Stomach (tissue), 9 donors: ENCODE measurements around the gene GALNT2. TPM values are rescaled to one million over a fixed set of nuclear protein-coding genes. Genes with fewer than 3 reads are reported as not detected.

Source experiments
- DNase-seq, 2 donors: peaks; one replicate each; pipeline versions ENCODE4 v3.0.0 to v3.0.0-alpha.2; 2013 to 2019
- H3K27ac ChIP-seq, 5 donors: fragments of 200-600 bp in 4 of 5; sonication (generic) in 4 of 5; one replicate each; pipeline ENCODE4 v1.5.1; 2013 to 2019; ENCODE audit warnings: mild to moderate bottlenecking in 1 of 5, moderate library complexity in 1 of 5
- H3K27me3 ChIP-seq, 3 donors: fragments of 200-600 bp; sonication (generic); one replicate each; pipeline ENCODE4 v1.5.1; 2017 to 2019; ENCODE audit warnings: mixed run types in 1 of 3
- H3K36me3 ChIP-seq, 4 donors: fragments of 200-600 bp; sonication (generic); 1 replicate in 3 of 4; 2 replicates in 1 of 4; pipeline ENCODE4 v1.5.1; 2016 to 2019
- H3K4me1 ChIP-seq, 4 donors: fragments of 200-600 bp; sonication (generic); one replicate each; pipeline ENCODE4 v1.5.1; 2016 to 2019
- H3K4me3 ChIP-seq, 4 donors: fragments of 200-600 bp; sonication (generic) in 3 of 4; one replicate each; pipeline ENCODE4 v1.5.1; 2016 to 2019; ENCODE audit warnings: mild to moderate bottlenecking in 1 of 4
- H3K9me3 ChIP-seq, 4 donors: fragments of 200-600 bp; sonication (generic); one replicate each; pipeline ENCODE4 v1.5.1; 2016 to 2019
- CTCF ChIP-seq, 7 experiments: fragments of 450-650 bp in 4 of 7; fragments of 200-600 bp in 3 of 7; sonication (generic) in 3 of 7; IDR thresholded peaks; one replicate each; pipeline ENCODE4 v1.5.1; 2016 to 2019; ENCODE audit warnings: antibody characterized with exemption in 7 of 7, control low read depth in 2 of 7, mild to moderate bottlenecking in 1 of 7
- EP300 ChIP-seq: sonication (generic); formaldehyde crosslinking; IDR thresholded peaks from one replicate; pipeline ENCODE4 v1.6.1; 2017; ENCODE audit warnings: antibody characterized with exemption
- POLR2A ChIP-seq, 4 donors: fragments of 450-650 bp; IDR thresholded peaks; one replicate each; pipeline ENCODE4 v1.6.1; 2016; ENCODE audit warnings: antibody characterized with exemption in 4 of 4, control low read depth in 2 of 4, mild to moderate bottlenecking in 1 of 4, moderate library complexity in 1 of 4
- POLR2AphosphoS5 ChIP-seq, 3 donors: sonication (generic); formaldehyde crosslinking; IDR thresholded peaks; one replicate each; pipeline ENCODE4 v1.6.1; 2016; ENCODE audit warnings: antibody characterized with exemption in 3 of 3
- WGBS, 5 donors: extraction: QIAGEN DNeasy Blood & Tissue Kit in 3 of 5; methylation state at CpG; one replicate each; pipeline versions ENCODE4 v1.1.5 to v1.1.7; 2013 to 2018; 5-methylcytosine and 5-hydroxymethylcytosine counted together
- intact Hi-C: fragments of 100-400 bp; cut with DNase I; formaldehyde crosslinking; loops from one replicate; pipeline ENCODE4 v1.15.1; 2023; ENCODE audit warnings: low total_unique reads
- polyA plus RNA-seq, 3 donors: library from polyadenylated mRNA; stranded (reverse); fragments of 200-250 nt; gene quantifications; one replicate each; pipeline ENCODE4 v1.2.3, GENCODE V29; 2013
- total RNA-seq, 5 donors: library from RNA; depleted of rRNA; stranded (reverse); fragments of >200 nt; gene quantifications; one replicate each; pipeline versions ENCODE4 v1.1.0 to v1.2.3, GENCODE V29; 2014 to 2016
- donor health status: healthy with polysubstance abuse.
- donor health status: Bipolar disorder and iron deficiency.
- donor health status: healthy.

Gene GALNT2
- total and polyA plus RNA-seq, 8 donors: 5.5 to 101 (median 43.1) TPM

DNA sequence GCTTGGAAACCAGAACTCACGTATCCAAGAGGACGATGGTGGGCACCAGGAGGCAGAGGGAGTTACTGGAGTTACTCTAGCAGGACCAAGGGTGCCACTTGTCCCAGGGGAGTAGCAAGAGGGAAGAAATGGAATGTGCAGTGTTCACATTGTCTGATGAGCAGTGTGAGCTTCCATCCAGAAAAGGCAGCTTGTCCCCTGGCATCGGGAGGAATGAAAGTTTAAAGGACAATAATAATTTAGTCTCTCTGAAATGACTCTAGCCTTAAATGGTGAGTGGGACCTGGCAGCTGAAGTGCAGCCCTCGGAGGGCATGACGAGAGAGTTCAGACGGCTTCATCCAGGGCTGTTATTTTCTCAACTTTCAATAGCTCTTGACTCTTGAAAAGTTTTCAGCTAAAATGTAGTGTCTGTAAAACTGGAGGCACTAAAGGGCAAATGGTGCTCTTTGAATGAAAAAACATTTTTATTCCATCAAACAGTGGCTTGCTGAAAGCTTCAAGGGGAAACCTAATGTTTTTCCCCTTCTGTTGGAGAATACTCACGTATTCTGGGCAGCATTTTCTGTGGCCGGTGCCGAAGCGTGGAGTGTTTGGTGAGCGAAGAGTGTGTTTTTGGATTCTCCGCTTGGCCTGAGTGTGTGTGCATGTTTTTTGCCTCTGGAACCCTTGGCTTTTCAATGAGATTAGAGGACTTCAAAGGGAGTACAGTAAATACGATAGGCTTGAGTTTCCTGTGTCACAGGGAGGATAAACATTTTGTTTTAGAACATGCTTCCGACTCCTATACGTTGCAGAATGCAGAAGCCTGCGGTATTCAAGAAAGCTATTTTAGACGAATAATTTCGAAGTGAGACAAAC lies 157.3 kb downstream of the GALNT2 start:
- DNase-seq: no peak
- H3K36me3 ChIP-seq: no peaks in the 10 kb centered on the region
- H3K27me3 ChIP-seq: no peaks in the 10 kb centered on the region
- TF ChIP-seq EP300 (no peak), POLR2A (IDR thresholded peaks at IDR 0.05) (no peak), CTCF (IDR thresholded peaks at IDR 0.05) (no peak), POLR2AphosphoS5 (IDR thresholded peaks at IDR 0.05) (no peak)
- peak overlapping the region in 3 of 5 donors; percentile 27 to 55 (median 42) for H3K27ac ChIP-seq
- 81 to 91% (median 88%) methylated on average over 18 of the region's 18 CpGs for WGBS, 5 donors
- H3K4me3 ChIP-seq: no peak overlapping the region
- intact Hi-C loops: no loop called here
- H3K9me3 ChIP-seq: no peaks in the 10 kb centered on the region
- peaks cover 5 to 40% (median 19%) of the 10 kb centered on the region in 4 donors for H3K4me1 ChIP-seq

- TF ChIP-seq POLR2AphosphoS5 (IDR thresholded peaks at IDR 0.05) (no peak), EP300 (no peak), CTCF (IDR thresholded peaks at IDR 0.05) (no peak), POLR2A (IDR thresholded peaks at IDR 0.05) (no peak)
- no peaks in the 10 kb centered on the region for H3K27me3 ChIP-seq
- 89 to 94% (median 92%) methylated on average over 16 of the region's 16 CpGs for WGBS, 5 donors
- H3K27ac ChIP-seq: no peak overlapping the region
- H3K4me3 ChIP-seq: no peak overlapping the region
- peaks cover 10 to 41% (median 23%) of the 10 kb centered on the region in 4 donors for H3K4me1 ChIP-seq
- no peaks in the 10 kb centered on the region for H3K36me3 ChIP-seq
- H3K9me3 ChIP-seq: no peaks in the 10 kb centered on the region
- intact Hi-C loops: no loop called here
- DNase-seq: no peak
These were observed 159.2 kb downstream of the GALNT2 start for GRCh38 chr1:230226007-230226800.

- Histone ChIP-seq H3K9me3 (no peaks in the 10 kb centered on the region), H3K27me3 (no peaks in the 10 kb centered on the region), H3K27ac (no peak overlapping the region), H3K4me1 (peaks cover 13 to 46% (median 26%) of the 10 kb centered on the region in 4 donors), H3K4me3 (no peak overlapping the region), H3K36me3 (no peaks in the 10 kb centered on the region)
- TF ChIP-seq CTCF (IDR thresholded peaks at IDR 0.05): no peak
- TF ChIP-seq EP300: no peak
- intact Hi-C loops: no loop called here
- DNase-seq: no peak
These were observed 159.8 kb downstream of the GALNT2 start for GRCh38 chr1:230226814-230227213.

DNA sequence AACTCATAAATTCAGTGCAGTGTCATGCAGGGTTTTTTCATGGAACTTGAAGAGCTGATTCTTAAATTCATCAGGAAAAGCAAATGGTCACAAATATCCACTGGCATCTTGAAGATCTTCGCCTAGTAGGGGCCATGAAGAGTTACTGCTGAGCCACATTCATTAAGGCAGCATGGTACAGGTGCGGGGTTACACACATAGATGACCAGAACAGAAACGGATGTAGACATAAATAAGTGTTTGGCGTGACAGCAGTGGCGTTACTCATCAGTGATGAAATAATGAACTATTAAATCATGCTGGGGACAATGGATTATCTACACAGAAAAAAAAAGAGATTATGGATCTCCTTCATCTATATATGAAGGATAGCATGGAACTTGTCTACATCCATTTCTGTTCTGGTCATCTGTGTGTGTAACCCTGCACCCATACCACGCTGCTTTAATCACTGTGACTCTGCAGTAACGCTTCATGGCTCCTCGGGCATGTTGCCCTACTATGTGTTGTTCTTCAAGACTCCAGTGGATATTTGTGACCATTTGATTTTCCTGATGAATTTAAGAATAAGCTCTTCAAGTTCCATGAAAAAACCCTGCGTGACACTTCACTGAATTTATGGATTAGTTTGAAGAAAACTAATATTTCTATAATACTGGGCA lies 161.3 kb downstream of the GALNT2 start:
- Histone ChIP-seq H3K9me3 (no peaks in the 10 kb centered on the region), H3K36me3 (no peaks in the 10 kb centered on the region), H3K4me1 (peaks cover 13 to 52% (median 32%) of the 10 kb centered on the region in 4 donors), H3K27ac (no peak overlapping the region), H3K4me3 (no peak overlapping the region), H3K27me3 (no peaks in the 10 kb centered on the region)
- no peak for DNase-seq
- TF ChIP-seq EP300 (no peak), POLR2A (IDR thresholded peaks at IDR 0.05) (no peak), POLR2AphosphoS5 (IDR thresholded peaks at IDR 0.05) (no peak)
- 90 to 96% (median 91%) methylated on average over 9 of the region's 9 CpGs for WGBS, 5 donors
- intact Hi-C loops: no loop called here
